Nephron progenitor cell (in vitro differentiated cells): Measurements from ENCODE around the gene RPP25L.
A peak's percentile ranks its signal among the peaks of the same experiment; 100 is the strongest.

Source experiments
- DNase-seq: peaks from one replicate; pipeline ENCODE4 v3.0.0; 2021
- H3K27ac Mint-ChIP-seq: 2 replicates; pipeline ENCODE4 v1.8.0; 2021; ENCODE audit warnings: mild to moderate bottlenecking, moderate library complexity, mixed read lengths
- H3K27me3 Mint-ChIP-seq: 2 replicates; pipeline ENCODE4 v1.8.0; 2021; ENCODE audit warnings: mild to moderate bottlenecking, low read depth, mixed read lengths; ENCODE audit not compliant: poor library complexity
- H3K36me3 Mint-ChIP-seq: 2 replicates; pipeline ENCODE4 v1.8.0; 2021; ENCODE audit warnings: low read depth, mixed read lengths
- H3K4me1 Mint-ChIP-seq: 2 replicates; pipeline ENCODE4 v1.8.0; 2021; ENCODE audit warnings: mixed read lengths
- H3K4me3 Mint-ChIP-seq: 2 replicates; pipeline ENCODE4 v1.8.0; 2021; ENCODE audit warnings: mild to moderate bottlenecking, moderate library complexity, mixed read lengths
- H3K9me3 Mint-ChIP-seq: 2 replicates; pipeline ENCODE4 v1.8.0; 2021; ENCODE audit warnings: mild to moderate bottlenecking, moderate library complexity, mixed read lengths
- TF ChIP-seq, protein P1 (sequence below): fragments of 200-600 bp; sonication (generic); IDR thresholded peaks from 2 replicates; pipeline ENCODE4 v1.5.0; 2021; ENCODE audit warnings: antibody characterized with exemption

Gene RPP25L, protein sequence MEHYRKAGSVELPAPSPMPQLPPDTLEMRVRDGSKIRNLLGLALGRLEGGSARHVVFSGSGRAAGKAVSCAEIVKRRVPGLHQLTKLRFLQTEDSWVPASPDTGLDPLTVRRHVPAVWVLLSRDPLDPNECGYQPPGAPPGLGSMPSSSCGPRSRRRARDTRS

DNA sequence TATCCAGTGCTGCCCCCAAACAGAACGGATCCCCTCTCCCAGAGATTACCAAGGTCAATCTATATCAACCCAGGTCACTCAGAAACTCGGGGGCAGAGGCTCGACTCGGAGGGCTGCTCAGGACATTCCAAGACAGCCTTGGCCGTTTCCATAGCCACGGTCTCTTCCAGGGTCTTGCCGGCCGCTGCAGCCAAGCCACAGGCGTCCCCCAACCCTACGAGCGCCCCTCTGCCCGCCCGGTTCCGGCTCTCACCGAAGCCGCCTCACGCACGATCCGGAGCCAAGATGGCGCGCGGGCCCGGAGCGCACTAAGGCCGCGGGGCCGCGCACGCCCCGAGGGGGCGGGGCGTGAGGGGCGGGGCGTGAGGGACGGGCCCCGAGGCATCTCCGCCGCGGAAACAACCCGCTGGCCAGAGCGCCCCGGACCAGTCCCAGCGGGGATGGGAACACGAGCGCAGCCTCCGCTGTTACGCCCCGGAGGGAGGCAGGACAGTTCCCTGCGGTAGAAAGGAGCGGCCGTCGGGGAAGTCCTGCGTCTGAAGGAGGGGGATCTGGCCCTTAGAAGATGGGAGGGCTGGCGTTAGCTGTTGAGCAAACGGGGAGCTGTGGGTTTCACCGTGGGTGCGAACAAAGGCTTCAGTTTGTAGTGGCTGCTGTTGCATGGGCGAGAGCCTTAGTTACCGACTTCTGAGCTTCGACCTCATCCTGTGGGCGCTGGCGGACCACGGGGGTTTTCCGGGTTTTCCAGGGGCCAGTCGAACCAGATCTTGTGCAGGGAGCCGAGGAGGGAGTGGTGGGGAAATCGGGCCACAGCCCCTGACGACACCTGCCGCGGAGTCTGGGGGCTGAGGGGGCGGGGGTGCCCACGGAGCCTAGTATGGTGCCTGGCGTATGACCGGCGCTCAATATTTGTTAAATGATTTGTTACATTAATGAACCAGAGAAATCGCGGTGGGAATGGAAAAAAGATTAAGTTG, at the start of gene RPP25L:
TSS of gene RPP25L (minus strand) at position 287 of the 977 bp plus-strand sequence. CDS start 801 bp downstream, outside the sequence.
- Mint-ChIP-seq H3K27me3 (peaks cover 6% of the 10 kb centered on the region), H3K4me3 (peak within 1 kb of the TSS; percentile 94), H3K27ac (peak within 1 kb of the TSS; percentile 56), H3K36me3 (peaks cover 24% of the 10 kb centered on the region), H3K4me1 (peaks cover 36% of the 10 kb centered on the region), H3K9me3 (no peaks in the 10 kb centered on the region)
- peak; percentile 93 for DNase-seq
- TF ChIP-seq, protein P1, sequence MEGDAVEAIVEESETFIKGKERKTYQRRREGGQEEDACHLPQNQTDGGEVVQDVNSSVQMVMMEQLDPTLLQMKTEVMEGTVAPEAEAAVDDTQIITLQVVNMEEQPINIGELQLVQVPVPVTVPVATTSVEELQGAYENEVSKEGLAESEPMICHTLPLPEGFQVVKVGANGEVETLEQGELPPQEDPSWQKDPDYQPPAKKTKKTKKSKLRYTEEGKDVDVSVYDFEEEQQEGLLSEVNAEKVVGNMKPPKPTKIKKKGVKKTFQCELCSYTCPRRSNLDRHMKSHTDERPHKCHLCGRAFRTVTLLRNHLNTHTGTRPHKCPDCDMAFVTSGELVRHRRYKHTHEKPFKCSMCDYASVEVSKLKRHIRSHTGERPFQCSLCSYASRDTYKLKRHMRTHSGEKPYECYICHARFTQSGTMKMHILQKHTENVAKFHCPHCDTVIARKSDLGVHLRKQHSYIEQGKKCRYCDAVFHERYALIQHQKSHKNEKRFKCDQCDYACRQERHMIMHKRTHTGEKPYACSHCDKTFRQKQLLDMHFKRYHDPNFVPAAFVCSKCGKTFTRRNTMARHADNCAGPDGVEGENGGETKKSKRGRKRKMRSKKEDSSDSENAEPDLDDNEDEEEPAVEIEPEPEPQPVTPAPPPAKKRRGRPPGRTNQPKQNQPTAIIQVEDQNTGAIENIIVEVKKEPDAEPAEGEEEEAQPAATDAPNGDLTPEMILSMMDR = no peak

- no peak overlapping the region for H3K4me3 Mint-ChIP-seq
- no peak for DNase-seq
- H3K27me3 Mint-ChIP-seq = peaks cover 10% of the 10 kb centered on the region
- H3K27ac Mint-ChIP-seq = no peak overlapping the region
- TF ChIP-seq, protein P1 = no peak
- H3K9me3 Mint-ChIP-seq = no peaks in the 10 kb centered on the region
- peaks cover 11% of the 10 kb centered on the region for H3K36me3 Mint-ChIP-seq
- peaks cover 49% of the 10 kb centered on the region for H3K4me1 Mint-ChIP-seq
These were observed 47.8 kb upstream of the RPP25L start for GRCh38 chr9:34659592-34660253.

DNA sequence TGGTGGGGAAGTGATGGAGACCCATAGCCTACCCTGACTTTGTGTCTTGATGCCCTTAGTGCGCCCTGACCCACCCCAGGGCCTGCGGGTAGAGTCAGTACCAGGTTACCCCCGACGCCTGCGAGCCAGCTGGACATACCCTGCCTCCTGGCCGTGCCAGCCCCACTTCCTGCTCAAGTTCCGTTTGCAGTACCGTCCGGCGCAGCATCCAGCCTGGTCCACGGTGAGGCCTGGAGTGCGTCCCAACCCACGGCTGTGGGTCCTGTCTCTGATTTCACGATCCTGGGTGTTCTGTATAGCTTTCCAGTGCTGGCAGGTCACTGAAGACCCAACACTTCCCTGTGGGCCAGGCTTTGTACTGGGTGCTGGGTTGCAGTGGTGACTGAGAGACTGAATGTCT, 46.6 kb upstream of the RPP25L start:
- Mint-ChIP-seq H3K36me3 (peaks cover 11% of the 10 kb centered on the region), H3K4me3 (no peak overlapping the region), H3K4me1 (peaks cover 50% of the 10 kb centered on the region), H3K9me3 (no peaks in the 10 kb centered on the region), H3K27ac (peak overlapping the region; percentile 89), H3K27me3 (peaks cover 8% of the 10 kb centered on the region)
- TF ChIP-seq, protein P1 = no peak
- no peak for DNase-seq

DNA sequence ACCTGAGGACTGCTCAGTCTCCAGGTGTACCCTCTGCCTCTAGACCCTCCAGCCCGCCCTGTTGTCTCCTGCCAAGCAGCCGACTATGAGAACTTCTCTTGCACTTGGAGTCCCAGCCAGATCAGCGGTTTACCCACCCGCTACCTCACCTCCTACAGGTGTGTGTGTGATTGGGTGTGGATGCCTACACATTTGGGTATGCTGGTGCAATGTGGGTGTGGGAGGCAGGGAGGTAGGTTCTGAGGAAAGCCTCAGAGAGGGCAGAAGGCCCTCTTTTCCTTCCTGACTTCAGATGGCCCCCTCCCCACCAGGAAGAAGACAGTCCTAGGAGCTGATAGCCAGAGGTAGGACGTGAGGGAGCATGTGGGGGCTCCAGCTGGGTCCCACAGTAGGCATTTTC, 45.1 kb upstream of the RPP25L start:
- peaks cover 65% of the 10 kb centered on the region for H3K4me1 Mint-ChIP-seq
- H3K4me3 Mint-ChIP-seq = no peak overlapping the region
- DNase-seq = no peak
- peaks cover 11% of the 10 kb centered on the region for H3K36me3 Mint-ChIP-seq
- TF ChIP-seq, protein P1 = no peak
- H3K9me3 Mint-ChIP-seq = no peaks in the 10 kb centered on the region
- peaks cover 8% of the 10 kb centered on the region for H3K27me3 Mint-ChIP-seq
- no peak overlapping the region for H3K27ac Mint-ChIP-seq

- peaks cover under 1% of the 10 kb centered on the region for H3K36me3 Mint-ChIP-seq
- H3K27ac Mint-ChIP-seq = peak overlapping the region; percentile 76
These were observed 43.5 kb upstream of the RPP25L start for GRCh38 chr9:34655394-34655793.

More at GRCh38 chr9:34655394-34655793, 43.5 kb upstream of the RPP25L start:
- H3K4me1 Mint-ChIP-seq = peaks cover 81% of the 10 kb centered on the region
- H3K9me3 Mint-ChIP-seq = no peaks in the 10 kb centered on the region
- TF ChIP-seq, protein P1 = no peak
- peak overlapping the region; percentile 33 for H3K4me3 Mint-ChIP-seq
- peaks cover 5% of the 10 kb centered on the region for H3K27me3 Mint-ChIP-seq
- no peak for DNase-seq
